GM23338 (cell line): ENCODE results near the gene SMG6.

Experiments used
- TF ChIP-seq, protein P1 (sequence below), 2 experiments: fragments of 200-600 bp in 1 of 2; sonication (generic) in 1 of 2; conservative IDR thresholded peaks; 2 replicates each; pipeline versions ENCODE4 v1.5.1 to v1.6.1; 2016 to 2017; ENCODE audit warnings: antibody characterized with exemption in 2 of 2, low read depth in 2 of 2, mild to moderate bottlenecking in 2 of 2, moderate library complexity in 1 of 2
- TF ChIP-seq, protein P2 (sequence below): IDR thresholded peaks from one replicate; pipeline ENCODE4 v1.6.1; 2018; ENCODE audit warnings: antibody characterized with exemption; ENCODE audit not compliant: unreplicated experiment

DNA sequence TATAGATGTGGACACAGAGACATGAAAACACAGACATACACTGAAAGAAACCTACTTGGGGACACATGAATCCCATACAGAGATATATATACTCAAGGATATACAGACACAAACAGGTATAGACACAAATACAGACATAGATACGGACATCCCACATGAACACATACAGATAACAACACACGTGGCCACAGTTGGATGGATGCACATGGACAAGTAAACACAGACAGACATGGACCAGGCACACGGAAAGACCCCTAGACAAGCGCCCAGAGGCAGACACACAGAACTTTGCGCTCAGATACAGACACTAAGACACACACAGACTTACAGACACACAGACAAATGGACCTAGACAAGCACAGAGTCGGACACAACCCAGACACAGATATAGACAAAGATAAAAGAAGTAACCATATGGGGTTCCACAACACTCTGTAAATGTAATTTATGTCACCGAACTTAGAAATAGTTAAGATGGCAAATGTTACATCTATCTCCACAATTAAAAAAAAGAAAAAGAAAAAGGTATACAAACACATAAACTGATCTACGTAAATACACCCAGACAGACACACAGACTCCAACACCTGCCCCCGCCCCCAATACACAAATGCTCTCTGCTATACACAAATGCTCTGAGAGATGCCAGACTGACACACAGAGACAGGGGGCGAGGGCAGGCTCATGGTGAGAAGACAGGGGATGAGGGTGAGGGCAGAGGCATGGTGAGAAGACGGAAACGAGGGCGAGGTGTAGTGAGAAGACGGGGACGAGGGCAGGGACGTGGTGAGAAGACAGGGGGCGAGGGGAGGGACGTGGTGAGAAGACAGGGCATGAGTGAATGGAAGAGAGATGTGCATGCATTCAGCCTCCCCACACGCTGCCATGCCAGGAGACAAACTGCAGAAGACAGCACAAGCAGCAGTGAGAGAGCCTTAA is 118.3 kb downstream of the SMG6 start:
- TF ChIP-seq, protein P1, sequence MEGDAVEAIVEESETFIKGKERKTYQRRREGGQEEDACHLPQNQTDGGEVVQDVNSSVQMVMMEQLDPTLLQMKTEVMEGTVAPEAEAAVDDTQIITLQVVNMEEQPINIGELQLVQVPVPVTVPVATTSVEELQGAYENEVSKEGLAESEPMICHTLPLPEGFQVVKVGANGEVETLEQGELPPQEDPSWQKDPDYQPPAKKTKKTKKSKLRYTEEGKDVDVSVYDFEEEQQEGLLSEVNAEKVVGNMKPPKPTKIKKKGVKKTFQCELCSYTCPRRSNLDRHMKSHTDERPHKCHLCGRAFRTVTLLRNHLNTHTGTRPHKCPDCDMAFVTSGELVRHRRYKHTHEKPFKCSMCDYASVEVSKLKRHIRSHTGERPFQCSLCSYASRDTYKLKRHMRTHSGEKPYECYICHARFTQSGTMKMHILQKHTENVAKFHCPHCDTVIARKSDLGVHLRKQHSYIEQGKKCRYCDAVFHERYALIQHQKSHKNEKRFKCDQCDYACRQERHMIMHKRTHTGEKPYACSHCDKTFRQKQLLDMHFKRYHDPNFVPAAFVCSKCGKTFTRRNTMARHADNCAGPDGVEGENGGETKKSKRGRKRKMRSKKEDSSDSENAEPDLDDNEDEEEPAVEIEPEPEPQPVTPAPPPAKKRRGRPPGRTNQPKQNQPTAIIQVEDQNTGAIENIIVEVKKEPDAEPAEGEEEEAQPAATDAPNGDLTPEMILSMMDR (conservative IDR thresholded peaks at IDR 0.05; ENCODE audit: low read depth in 2 of 2): no peak
- TF ChIP-seq, protein P2, sequence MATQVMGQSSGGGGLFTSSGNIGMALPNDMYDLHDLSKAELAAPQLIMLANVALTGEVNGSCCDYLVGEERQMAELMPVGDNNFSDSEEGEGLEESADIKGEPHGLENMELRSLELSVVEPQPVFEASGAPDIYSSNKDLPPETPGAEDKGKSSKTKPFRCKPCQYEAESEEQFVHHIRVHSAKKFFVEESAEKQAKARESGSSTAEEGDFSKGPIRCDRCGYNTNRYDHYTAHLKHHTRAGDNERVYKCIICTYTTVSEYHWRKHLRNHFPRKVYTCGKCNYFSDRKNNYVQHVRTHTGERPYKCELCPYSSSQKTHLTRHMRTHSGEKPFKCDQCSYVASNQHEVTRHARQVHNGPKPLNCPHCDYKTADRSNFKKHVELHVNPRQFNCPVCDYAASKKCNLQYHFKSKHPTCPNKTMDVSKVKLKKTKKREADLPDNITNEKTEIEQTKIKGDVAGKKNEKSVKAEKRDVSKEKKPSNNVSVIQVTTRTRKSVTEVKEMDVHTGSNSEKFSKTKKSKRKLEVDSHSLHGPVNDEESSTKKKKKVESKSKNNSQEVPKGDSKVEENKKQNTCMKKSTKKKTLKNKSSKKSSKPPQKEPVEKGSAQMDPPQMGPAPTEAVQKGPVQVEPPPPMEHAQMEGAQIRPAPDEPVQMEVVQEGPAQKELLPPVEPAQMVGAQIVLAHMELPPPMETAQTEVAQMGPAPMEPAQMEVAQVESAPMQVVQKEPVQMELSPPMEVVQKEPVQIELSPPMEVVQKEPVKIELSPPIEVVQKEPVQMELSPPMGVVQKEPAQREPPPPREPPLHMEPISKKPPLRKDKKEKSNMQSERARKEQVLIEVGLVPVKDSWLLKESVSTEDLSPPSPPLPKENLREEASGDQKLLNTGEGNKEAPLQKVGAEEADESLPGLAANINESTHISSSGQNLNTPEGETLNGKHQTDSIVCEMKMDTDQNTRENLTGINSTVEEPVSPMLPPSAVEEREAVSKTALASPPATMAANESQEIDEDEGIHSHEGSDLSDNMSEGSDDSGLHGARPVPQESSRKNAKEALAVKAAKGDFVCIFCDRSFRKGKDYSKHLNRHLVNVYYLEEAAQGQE: no peak
